ENCODE data around the gene SPATA46. TPM values are rescaled to one million over a fixed set of nuclear protein-coding genes. Genes with fewer than 3 reads are reported as not detected.

The SPATA46 gene
- total RNA-seq, 2 experiments from 2014 or later: not detected

DNA sequence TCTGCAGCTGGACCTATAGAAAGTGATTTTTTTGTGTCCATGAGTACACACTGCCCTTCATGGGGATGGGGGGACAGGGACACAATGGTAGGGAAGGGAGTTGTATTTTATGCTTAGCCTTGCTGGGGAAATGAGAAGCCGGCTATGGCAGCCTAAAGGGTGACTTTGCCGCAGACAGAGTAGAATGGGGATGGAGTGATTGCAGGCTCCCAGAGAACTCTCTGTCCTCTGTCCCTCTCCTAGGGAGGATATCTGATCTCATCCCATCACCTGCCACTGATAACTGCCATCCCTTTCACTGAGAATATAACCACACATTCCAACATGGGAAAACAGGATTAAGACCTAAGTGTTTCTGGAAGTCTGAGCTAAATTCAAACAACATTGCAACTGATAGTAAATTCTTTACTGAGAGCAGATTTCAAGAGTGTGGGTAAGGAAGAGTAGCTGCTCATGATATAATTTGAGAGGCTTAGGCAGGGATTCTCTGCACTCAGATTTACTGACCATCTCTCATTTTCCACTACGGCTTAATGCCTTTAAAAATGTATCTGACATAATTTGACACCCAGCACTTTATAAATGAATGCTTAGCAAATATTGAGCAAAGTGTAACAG lies 21.4 kb upstream of the SPATA46 start:
- no peak overlapping the region for H3K27ac Mint-ChIP-seq
- CTCF ChIA-PET: no interaction called here
- intact Hi-C loops (cut with DNase I, micrococcal nuclease): no loop called here

DNA sequence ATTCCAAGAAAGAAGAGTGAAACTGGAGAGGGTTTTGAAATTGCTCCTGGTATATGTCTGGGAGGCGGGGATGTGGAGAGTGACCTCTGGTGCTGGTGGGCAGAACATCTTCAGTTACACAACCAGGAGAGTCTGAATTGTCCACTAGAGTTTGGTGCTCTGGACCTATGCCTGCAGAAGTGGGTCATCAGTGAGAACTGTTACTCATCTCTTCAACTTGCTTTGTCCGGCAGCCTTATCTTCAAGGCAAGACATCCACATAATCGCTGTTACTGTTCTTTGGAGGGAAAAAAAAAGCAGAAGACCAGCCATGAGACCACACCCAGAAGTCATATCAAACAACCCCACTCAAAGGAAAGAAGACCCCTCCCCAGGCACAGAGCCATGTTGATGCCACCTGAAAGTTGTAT lies 20.4 kb upstream of the SPATA46 start:
- intact Hi-C loops (cut with DNase I, micrococcal nuclease): no loop called here
- no peaks in the 10 kb centered on the region for H3K36me3 ChIP-seq (ENCODE audit: insufficient read depth, low read length)
- CTCF ChIA-PET: no interaction called here

More for the DNA sequence above, 21.4 kb upstream of the SPATA46 start:
- no peaks in the 10 kb centered on the region for H3K4me1 Mint-ChIP-seq (ENCODE audit: low read depth)
- H3K36me3 ChIP-seq (ENCODE audit: insufficient read depth, low read length): no peaks in the 10 kb centered on the region
- TF ChIP-seq, protein P1, sequence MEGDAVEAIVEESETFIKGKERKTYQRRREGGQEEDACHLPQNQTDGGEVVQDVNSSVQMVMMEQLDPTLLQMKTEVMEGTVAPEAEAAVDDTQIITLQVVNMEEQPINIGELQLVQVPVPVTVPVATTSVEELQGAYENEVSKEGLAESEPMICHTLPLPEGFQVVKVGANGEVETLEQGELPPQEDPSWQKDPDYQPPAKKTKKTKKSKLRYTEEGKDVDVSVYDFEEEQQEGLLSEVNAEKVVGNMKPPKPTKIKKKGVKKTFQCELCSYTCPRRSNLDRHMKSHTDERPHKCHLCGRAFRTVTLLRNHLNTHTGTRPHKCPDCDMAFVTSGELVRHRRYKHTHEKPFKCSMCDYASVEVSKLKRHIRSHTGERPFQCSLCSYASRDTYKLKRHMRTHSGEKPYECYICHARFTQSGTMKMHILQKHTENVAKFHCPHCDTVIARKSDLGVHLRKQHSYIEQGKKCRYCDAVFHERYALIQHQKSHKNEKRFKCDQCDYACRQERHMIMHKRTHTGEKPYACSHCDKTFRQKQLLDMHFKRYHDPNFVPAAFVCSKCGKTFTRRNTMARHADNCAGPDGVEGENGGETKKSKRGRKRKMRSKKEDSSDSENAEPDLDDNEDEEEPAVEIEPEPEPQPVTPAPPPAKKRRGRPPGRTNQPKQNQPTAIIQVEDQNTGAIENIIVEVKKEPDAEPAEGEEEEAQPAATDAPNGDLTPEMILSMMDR (IDR thresholded peaks at IDR 0.05): no peak
- H3K27me3 ChIP-seq (ENCODE audit: control insufficient read depth in 1 of 2, insufficient read depth in 2 of 2, low read length in 2 of 2): peaks cover 4 to 13% of the 10 kb centered on the region in 2 experiments
- ATAC-seq (ENCODE audit: poor library complexity) (no peak), DNase-seq (no peak)
- H3K9me3 ChIP-seq (ENCODE audit: control insufficient read depth in 1 of 2, insufficient read depth in 1 of 2, low read length in 2 of 2): no peaks in the 10 kb centered on the region
- POLR2A ChIA-PET: no interaction called here
- H3K4me1 ChIP-seq (ENCODE audit: insufficient read depth, low read length): no peaks in the 10 kb centered on the region
- H3K27ac ChIP-seq (ENCODE audit: low read depth in 1 of 2, low read length in 2 of 2): no peak overlapping the region
- H3K9me3 Mint-ChIP-seq: no peaks in the 10 kb centered on the region
- no peak overlapping the region for H3K4me3 ChIP-seq (ENCODE audit: low read length)
- peaks cover 53% of the 10 kb centered on the region for H3K27me3 Mint-ChIP-seq
- no peaks in the 10 kb centered on the region for H3K36me3 Mint-ChIP-seq (ENCODE audit: low read depth)
- H3K4me3 Mint-ChIP-seq: no peak overlapping the region

DNA sequence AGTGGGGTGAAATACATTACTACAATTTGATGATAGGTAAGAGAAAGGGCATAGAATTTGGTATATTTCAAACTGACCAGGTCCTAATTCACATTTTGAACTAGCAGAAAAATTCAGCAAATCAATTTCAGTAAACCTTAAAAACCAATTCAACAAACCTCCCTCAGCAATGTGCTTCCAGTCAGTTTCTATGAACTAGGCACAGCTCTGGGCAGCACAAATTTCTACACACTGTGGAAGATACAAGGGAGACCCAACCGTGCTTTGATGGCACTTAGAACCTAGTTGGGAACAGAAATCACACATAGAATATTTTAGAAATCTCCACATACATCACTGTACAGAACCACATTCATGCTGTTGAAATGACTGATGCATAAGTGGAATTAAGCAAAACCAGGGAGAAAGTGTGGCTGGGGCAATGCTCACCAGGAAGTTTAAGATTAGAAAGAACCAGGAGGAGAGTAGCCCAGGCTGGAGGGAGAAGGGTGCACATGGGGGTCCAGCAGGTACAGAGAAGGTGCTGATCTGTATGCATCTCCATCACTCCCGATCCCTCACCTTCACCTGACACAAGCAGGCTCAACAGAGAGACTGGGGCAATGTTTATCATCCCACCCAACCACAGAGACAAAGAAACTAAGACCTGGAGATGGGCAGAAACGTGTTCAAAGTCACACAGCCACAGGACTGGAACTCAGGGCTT lies 19.7 kb upstream of the SPATA46 start:
- Mint-ChIP-seq H3K9me3 (no peaks in the 10 kb centered on the region), H3K36me3 (ENCODE audit: low read depth) (no peaks in the 10 kb centered on the region), H3K27me3 (peaks cover 51% of the 10 kb centered on the region), H3K4me1 (ENCODE audit: low read depth) (no peaks in the 10 kb centered on the region), H3K27ac (no peak overlapping the region), H3K4me3 (no peak overlapping the region)
- ATAC-seq (ENCODE audit: poor library complexity) (no peak), DNase-seq (no peak)
- TF ChIP-seq, protein P1 (IDR thresholded peaks at IDR 0.05): no peak
- CTCF ChIA-PET: no interaction called here
- no peak overlapping the region for H3K27ac ChIP-seq (ENCODE audit: low read depth in 1 of 2, low read length in 2 of 2)
- no peaks in the 10 kb centered on the region for H3K4me1 ChIP-seq (ENCODE audit: insufficient read depth, low read length)
- H3K27me3 ChIP-seq (ENCODE audit: control insufficient read depth in 1 of 2, insufficient read depth in 2 of 2, low read length in 2 of 2): peaks cover 4 to 13% of the 10 kb centered on the region in 2 experiments
- H3K9me3 ChIP-seq (ENCODE audit: control insufficient read depth in 1 of 2, insufficient read depth in 1 of 2, low read length in 2 of 2): no peaks in the 10 kb centered on the region
- intact Hi-C loops (cut with DNase I, micrococcal nuclease): no loop called here
- H3K4me3 ChIP-seq (ENCODE audit: low read length): no peak overlapping the region
- H3K36me3 ChIP-seq (ENCODE audit: insufficient read depth, low read length): no peaks in the 10 kb centered on the region
- POLR2A ChIA-PET: no interaction called here

More for the DNA sequence above, 20.4 kb upstream of the SPATA46 start:
- peaks cover 52% of the 10 kb centered on the region for H3K27me3 Mint-ChIP-seq
- H3K4me1 Mint-ChIP-seq (ENCODE audit: low read depth): no peaks in the 10 kb centered on the region
- peaks cover 4 to 13% of the 10 kb centered on the region in 2 experiments for H3K27me3 ChIP-seq (ENCODE audit: control insufficient read depth in 1 of 2, insufficient read depth in 2 of 2, low read length in 2 of 2)
- DNase-seq (no peak), ATAC-seq (ENCODE audit: poor library complexity) (no peak)
- no peaks in the 10 kb centered on the region for H3K9me3 Mint-ChIP-seq
- POLR2A ChIA-PET: no interaction called here
- H3K27ac Mint-ChIP-seq: no peak overlapping the region
- no peak overlapping the region for H3K4me3 ChIP-seq (ENCODE audit: low read length)
- no peak overlapping the region for H3K4me3 Mint-ChIP-seq
- no peaks in the 10 kb centered on the region for H3K9me3 ChIP-seq (ENCODE audit: control insufficient read depth in 1 of 2, insufficient read depth in 1 of 2, low read length in 2 of 2)
- H3K4me1 ChIP-seq (ENCODE audit: insufficient read depth, low read length): no peaks in the 10 kb centered on the region
- TF ChIP-seq, protein P1 (IDR thresholded peaks at IDR 0.05): no peak
- H3K27ac ChIP-seq (ENCODE audit: low read depth in 1 of 2, low read length in 2 of 2): no peak overlapping the region
- H3K36me3 Mint-ChIP-seq (ENCODE audit: low read depth): no peaks in the 10 kb centered on the region
